ENCODE measurements around the gene SH2B3. TPM values are rescaled to one million over a fixed set of nuclear protein-coding genes. Genes with fewer than 3 reads are reported as not detected.
A peak's percentile ranks its signal among the peaks of the same experiment; 100 is the strongest.

The SH2B3 gene
- total and polyA plus RNA-seq, 2 donors (not counting 1 experiment from before 2014, with no cell fraction given) = 21.9 to 69.4 TPM

GRCh38 chr12:111431772-111432171 lies 26.0 kb downstream of the SH2B3 start:
- Mint-ChIP-seq H3K4me1 (peaks cover 89% of the 10 kb centered on the region), H3K9me3 (ENCODE audit: insufficient read depth) (no peaks in the 10 kb centered on the region), H3K27me3 (no peaks in the 10 kb centered on the region), H3K4me3 (peak overlapping the region; percentile 87), H3K27ac (peak overlapping the region; percentile 95)
- H4K20me1 ChIP-seq (ENCODE audit: control insufficient read depth, insufficient read depth, low read length, poor library complexity, severe bottlenecking) = peaks cover 12% of the 10 kb centered on the region
- no peaks in the 10 kb centered on the region for H3K36me3 ChIP-seq (replicated peaks in 1 of 2; ENCODE audit: control extremely low read depth in 1 of 2, control insufficient read depth in 1 of 2, extremely low read depth in 1 of 2, insufficient read depth in 2 of 2, low read length in 1 of 2)
- H3K9ac ChIP-seq (ENCODE audit: low read length) = no peak overlapping the region
- peak overlapping the region; percentile 78 to 84 for H3K27ac ChIP-seq (ENCODE audit: low read length in 2 of 2)
- H3K4me3 ChIP-seq (ENCODE audit: control extremely low read depth in 1 of 5, extremely low read depth in 1 of 5, insufficient read depth in 1 of 5, low read depth in 2 of 5, low read length in 4 of 5) = no peak overlapping the region
- intact Hi-C loops (cut with micrococcal nuclease) = loop anchor here (10.0 kb wide), 1 partner anchor 1773 kb away; no protein-coding TSS in a partner anchor
- H3K27me3 ChIP-seq (replicated peaks in 1 of 4; ENCODE audit: control extremely low read depth in 1 of 4, control insufficient read depth in 3 of 4, insufficient read depth in 4 of 4, low read length in 3 of 4) = no peaks in the 10 kb centered on the region
- ChIA-PET CTCF (interaction anchor here (1.0 to 42.0 kb wide), 4 partner anchors 12 to 29 kb away, joined by 3 to 1472 read pairs (median 11); partner anchors contain the start of gene SH2B3), POLR2A (no interaction called here)
- WGBS (ENCODE audit: insufficient coverage) = 100% methylated on average over 2 of the region's 6 CpGs
- H3K4me2 ChIP-seq (replicated peaks; ENCODE audit: low read depth, low read length, poor library complexity, severe bottlenecking) = peak overlapping the region; percentile 81
- DNase-seq (no peak), ATAC-seq (ENCODE audit: low read depth) (no peak)
- peaks cover 89 to 99% of the 10 kb centered on the region in 2 donors for H3K4me1 ChIP-seq (ENCODE audit: control insufficient read depth in 2 of 2, insufficient read depth in 2 of 2, low read length in 2 of 2)
- no peak for TF ChIP-seq CTCF (IDR thresholded peaks at IDR 0.05)
- no peak for TF ChIP-seq EZH2 (IDR thresholded peaks at IDR 0.05; ENCODE audit: borderline replicate concordance, insufficient read depth, low read depth, low read length, poor library complexity, severe bottlenecking)
- no peak overlapping the region for H2AFZ ChIP-seq (ENCODE audit: insufficient read depth, low read depth, low read length, poor library complexity, severe bottlenecking)
- peaks cover 81% of the 10 kb centered on the region for H3K79me2 ChIP-seq (ENCODE audit: control insufficient read depth, insufficient read depth, low read length)
- H3K9me3 ChIP-seq (ENCODE audit: control extremely low read depth in 1 of 3, control insufficient read depth in 2 of 3, insufficient read depth in 1 of 3, low read length in 2 of 3) = no peaks in the 10 kb centered on the region

GRCh38 chr12:111434049-111434448 lies 28.3 kb downstream of the SH2B3 start:
- peaks cover 95% of the 10 kb centered on the region for H3K4me1 Mint-ChIP-seq

More at GRCh38 chr12:111434049-111434448, 28.3 kb downstream of the SH2B3 start:
- Histone ChIP-seq H3K27me3 (replicated peaks in 1 of 4; ENCODE audit: control extremely low read depth in 1 of 4, control insufficient read depth in 3 of 4, insufficient read depth in 4 of 4, low read length in 3 of 4) (no peaks in the 10 kb centered on the region), H4K20me1 (ENCODE audit: control insufficient read depth, insufficient read depth, low read length, poor library complexity, severe bottlenecking) (peaks cover 23% of the 10 kb centered on the region), H3K36me3 (replicated peaks in 1 of 2; ENCODE audit: control extremely low read depth in 1 of 2, control insufficient read depth in 1 of 2, extremely low read depth in 1 of 2, insufficient read depth in 2 of 2, low read length in 1 of 2) (no peaks in the 10 kb centered on the region), H3K79me2 (ENCODE audit: control insufficient read depth, insufficient read depth, low read length) (peaks cover 98% of the 10 kb centered on the region), H3K9me3 (ENCODE audit: control extremely low read depth in 1 of 3, control insufficient read depth in 2 of 3, insufficient read depth in 1 of 3, low read length in 2 of 3) (no peaks in the 10 kb centered on the region), H3K4me1 (ENCODE audit: control insufficient read depth in 2 of 2, insufficient read depth in 2 of 2, low read length in 2 of 2) (peaks cover 96 to 100% of the 10 kb centered on the region in 2 donors), H3K4me3 (ENCODE audit: control extremely low read depth in 1 of 5, extremely low read depth in 1 of 5, insufficient read depth in 1 of 5, low read depth in 2 of 5, low read length in 4 of 5) (peak overlapping the region in 4 of 5 experiments; percentile 5 to 65 (median 44)), H3K9ac (ENCODE audit: low read length) (peak overlapping the region; percentile 63), H3K4me2 (replicated peaks; ENCODE audit: low read depth, low read length, poor library complexity, severe bottlenecking) (peak overlapping the region; percentile 83), H3K27ac (ENCODE audit: low read length in 2 of 2) (peak overlapping the region; percentile 96 to 97), H2AFZ (ENCODE audit: insufficient read depth, low read depth, low read length, poor library complexity, severe bottlenecking) (no peak overlapping the region)
- intact Hi-C loops (cut with micrococcal nuclease) = loop anchor here (2.0 to 10.0 kb wide), 2 partner anchors 17 to 1771 kb away; no protein-coding TSS in a partner anchor
- H3K4me3 Mint-ChIP-seq = peak overlapping the region; percentile 92
- no peaks in the 10 kb centered on the region for H3K27me3 Mint-ChIP-seq
- no peaks in the 10 kb centered on the region for H3K9me3 Mint-ChIP-seq (ENCODE audit: insufficient read depth)
- 45% methylated on average over 3 of the region's 3 CpGs for WGBS (ENCODE audit: insufficient coverage)
- DNase-seq (no peak), ATAC-seq (ENCODE audit: low read depth) (no peak)
- no peak for TF ChIP-seq EZH2 (IDR thresholded peaks at IDR 0.05; ENCODE audit: borderline replicate concordance, insufficient read depth, low read depth, low read length, poor library complexity, severe bottlenecking)
- TF ChIP-seq CTCF (IDR thresholded peaks at IDR 0.05) = no peak
- H3K27ac Mint-ChIP-seq = peak overlapping the region; percentile 99
- CTCF ChIA-PET = interaction anchor here (0.6 to 42.0 kb wide), 6 partner anchors 8 to 99 kb away, joined by 3 to 1472 read pairs (median 34); partner anchors contain the start of gene SH2B3
- POLR2A ChIA-PET = interaction anchor here (0.7 to 2.8 kb wide), 5 partner anchors 11 to 78 kb away, joined by 3 to 42 read pairs (median 7); no protein-coding TSS in a partner anchor
